ENCODE data around the gene PRKAB1.
"Not testable (repeated sequence)": the region's sequence is repeated elsewhere in the genome, so short reads cannot be mapped to it uniquely, and the experiment has no call there.

Gene PRKAB1

GRCh38 chr12:119686355-119686754, 18.4 kb downstream of the PRKAB1 start:
- no peak for DNase-seq

DNA sequence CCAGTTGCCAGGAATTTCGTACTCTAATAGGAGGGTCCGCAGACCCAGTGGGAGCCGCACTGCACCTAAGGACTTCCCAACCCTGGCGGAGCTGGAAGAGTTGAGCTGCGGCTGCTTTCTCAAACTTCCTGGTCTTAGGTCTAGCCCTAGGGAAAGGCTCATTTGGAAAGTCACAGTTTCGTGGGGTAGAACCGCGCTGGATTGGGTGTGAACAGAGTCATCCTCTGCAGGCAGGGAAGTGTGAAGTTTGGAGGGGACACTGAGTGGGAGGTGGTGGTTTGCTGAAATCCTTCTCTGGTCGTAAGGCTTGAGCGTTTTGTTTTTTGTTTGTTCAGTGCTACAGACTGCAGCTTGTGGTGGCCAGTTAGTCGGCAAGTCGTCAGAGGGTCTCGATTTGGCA, 18.8 kb downstream of the PRKAB1 start:
- DNase-seq: no peak

DNA sequence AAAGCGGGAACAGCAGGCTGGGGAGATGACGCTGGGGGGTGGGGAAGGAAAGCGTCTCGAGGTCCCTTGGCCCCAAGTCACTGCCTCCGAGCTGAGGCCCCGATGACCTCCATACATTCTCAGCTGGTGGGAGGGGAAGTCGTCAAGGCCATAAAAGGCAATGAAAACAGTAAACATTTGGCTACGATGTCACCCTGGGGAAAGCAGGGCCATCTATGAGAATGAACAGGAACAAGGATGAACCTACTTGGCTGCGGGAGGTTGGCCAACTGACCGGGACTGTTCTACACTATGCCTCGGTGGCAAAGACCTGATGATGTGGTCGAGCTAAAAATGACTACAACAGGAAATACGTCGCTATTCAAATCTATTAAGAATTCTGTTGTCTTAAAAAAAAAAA, 19.5 kb downstream of the PRKAB1 start:
- DNase-seq: no peak

- no peak for DNase-seq
These were observed 19.9 kb downstream of the PRKAB1 start for GRCh38 chr12:119687879-119688278.

DNA sequence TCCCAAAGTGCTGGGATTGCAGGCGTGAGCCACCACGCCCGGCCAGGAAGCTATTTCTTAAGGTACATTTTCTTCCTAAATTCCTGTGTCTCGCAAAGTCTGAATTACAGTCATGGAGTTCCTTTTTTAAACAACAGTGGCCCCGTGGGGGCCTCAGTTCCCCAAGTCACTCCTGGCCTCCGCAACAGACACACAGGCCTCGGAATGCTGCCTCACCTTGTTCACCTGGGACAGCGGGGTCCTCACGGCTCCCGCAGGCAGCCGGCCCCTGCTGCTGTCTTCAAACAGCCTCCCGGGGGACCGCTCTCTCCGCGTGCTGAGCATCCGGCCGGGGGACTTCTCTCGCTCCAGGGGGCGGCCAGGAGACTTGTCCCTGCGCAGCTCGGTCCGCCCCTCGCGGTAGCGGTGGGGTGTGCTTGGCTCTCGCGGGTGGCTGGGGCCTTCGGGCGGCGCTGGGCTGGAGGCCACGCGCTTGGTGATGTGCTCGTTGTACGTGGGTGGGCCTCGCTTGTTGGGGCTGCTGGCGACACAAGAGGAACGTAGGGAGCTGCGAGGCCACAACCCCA, 22.1 kb downstream of the PRKAB1 start:
- no peak for DNase-seq

DNA sequence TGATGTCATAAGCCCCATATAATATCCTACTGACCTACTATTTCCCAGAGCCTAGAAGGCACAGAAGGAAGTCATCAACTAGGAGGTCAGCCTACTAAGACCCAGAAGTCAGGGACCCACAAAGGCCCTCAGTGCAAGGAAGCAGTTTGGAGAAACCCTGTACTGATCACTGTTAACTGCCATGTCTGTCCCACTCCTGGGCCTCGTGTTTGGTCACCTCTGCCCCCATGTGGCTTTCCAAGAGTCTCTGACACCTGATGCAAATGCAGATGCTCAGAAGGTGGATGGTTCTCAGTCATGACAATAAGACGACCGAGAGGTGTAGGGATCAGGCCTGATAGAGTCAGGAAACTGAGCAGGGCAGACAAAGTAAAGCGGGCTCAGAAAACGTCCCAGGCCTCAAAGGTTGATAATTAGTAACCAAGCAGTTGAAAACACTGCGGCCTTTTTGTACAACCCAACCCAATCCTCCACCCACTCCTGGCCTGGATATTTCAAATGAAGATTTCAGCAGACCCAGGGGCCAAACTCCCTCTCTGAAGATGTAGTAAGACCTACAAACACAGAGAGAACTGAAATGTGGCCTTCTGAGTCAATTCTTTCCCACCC, 23.4 kb downstream of the PRKAB1 start:
- DNase-seq: no peak

DNA sequence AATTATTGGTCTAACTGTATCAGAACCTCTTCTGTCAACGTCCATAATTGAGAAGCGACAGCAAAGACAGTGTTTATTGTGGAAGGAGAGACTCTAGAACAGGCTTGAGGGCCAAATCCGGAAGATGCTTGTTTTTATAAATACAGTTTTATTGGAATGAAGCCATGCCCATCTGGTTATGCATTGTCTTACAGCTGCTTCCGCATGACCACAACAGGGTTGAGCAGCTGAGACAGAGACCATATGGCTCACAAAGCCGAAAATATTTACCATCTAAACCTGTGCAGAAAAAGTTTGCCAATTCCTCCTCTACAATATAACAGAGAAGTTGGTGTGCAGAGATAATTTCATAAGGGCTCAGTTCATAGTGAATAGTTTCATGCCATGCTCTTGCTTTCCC, 24.5 kb downstream of the PRKAB1 start:
- no peak for DNase-seq

DNA sequence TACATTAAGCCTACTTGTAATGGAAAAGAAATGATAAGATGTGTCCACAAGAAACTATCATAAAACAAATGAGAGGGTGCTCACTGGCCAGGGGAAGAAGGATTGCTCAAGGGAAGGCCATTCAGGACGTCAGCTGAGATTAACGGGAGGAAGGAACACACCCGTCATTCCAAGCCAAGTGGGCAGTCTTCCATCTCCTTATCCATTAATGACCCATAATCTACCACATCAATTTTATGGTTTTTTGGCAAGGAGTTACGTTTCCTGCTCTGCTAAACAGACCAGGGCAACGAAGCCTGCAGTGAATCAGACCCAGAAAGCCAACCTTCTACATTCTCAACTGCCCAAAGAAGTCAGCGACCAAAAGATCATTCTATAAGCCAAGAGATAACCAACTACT, 25.1 kb downstream of the PRKAB1 start:
- no peak for DNase-seq

GRCh38 chr12:119693511-119693910, 25.6 kb downstream of the PRKAB1 start:
- DNase-seq: no peak

- no peak for DNase-seq
These were observed 26.2 kb downstream of the PRKAB1 start for GRCh38 chr12:119694111-119694510.

DNA sequence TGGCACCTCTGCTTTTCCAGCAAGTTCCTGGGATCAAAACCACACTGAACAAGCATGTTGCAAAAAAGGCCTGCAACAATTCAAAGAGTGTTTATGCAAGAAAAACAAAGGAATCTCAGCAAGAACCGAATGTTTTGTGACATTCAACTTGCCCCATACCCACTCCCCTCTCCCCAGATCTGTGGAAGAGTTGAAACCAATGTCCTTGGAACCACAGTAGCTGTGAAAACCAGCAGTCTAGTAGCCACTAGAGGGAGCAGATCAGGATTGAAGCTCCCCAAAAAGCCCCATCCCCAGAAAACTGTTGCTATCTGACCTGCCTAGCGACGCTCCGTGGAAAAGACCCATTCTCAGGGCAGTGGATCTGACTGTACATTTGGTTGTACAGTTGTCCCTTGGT, 27.1 kb downstream of the PRKAB1 start:
- DNase-seq: no peak

GRCh38 chr12:119696943-119697342, 29.0 kb downstream of the PRKAB1 start:
- DNase-seq: no peak

DNA sequence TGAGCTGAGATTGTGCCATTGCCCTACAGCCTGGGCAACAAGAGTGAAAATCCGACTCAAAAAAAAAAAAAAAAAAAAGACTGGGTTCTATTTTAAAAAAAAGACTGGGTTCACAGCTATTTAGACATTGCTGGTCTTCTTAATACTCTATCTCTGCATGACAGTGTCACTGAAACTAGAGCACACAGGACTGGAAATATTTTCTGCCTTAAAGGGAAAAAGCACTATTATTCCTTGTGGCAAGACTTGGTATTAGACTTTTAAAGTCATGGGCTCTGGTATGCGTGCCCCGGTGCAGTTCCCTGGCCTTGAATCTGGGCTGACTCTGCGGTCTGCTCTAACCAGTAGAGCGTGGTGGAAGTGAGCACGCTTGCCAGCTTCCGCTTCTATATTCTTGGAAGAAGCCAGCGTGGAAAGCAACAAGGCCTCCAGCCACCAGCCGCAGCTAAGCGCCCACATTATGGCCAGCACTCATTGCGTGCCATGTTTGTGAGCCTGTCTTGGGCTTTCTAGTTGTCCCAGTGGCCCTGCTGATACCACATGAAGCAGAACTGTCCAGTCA, 31.3 kb downstream of the PRKAB1 start:
- DNase-seq: no peak

DNA sequence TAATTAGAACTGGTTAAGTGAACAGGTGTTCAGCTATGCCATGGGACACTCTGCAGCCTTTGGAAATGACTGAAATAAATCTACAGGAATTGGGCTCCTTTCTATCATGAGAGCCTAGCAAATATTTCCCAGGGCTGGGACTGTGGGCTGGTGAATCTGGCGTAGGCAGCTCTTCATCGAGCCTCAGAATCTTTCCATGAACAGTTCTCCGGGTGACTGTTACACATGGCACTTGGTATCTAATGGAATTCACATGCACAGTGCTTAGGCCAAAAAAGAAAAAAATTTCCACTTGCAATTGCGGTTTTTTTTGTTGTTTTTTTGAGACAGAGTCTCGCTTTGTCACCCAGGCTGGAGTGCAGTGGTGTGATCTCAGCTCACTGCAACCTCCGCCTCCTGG, 32.1 kb downstream of the PRKAB1 start:
- no peak for DNase-seq

DNA sequence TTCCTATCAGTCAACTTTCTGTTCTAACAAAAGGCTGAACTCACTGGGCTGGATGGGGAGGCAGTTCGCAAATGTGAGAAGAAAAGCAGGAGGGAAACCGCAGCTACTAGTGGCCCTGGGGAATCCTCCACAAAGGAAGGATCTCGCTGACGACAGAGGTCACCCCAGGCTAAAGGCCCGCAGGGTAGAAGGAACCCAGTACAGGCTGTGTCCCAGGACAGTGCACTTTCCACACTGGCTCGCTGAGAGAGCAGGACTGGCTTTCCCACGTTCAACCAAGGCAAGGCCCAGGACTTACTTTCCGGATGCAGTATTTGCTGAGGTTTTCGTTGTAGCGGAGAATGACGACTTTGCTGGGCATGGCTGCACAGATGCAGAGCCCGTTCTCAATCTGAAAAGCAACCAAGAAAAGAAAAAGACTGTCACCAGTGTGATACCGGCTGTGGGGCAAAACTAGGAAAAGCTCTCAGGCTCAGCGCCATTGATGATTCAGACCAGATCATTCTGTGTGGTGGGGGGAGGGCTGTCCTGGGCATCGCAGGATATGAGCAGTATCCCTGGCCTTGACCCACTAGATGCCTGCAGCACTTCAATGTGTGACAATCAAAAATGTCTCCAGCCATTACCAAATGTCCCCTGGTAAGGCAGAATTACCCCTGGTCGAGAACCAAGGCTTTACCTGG, 36.3 kb downstream of the PRKAB1 start:
- no peak for DNase-seq

DNA sequence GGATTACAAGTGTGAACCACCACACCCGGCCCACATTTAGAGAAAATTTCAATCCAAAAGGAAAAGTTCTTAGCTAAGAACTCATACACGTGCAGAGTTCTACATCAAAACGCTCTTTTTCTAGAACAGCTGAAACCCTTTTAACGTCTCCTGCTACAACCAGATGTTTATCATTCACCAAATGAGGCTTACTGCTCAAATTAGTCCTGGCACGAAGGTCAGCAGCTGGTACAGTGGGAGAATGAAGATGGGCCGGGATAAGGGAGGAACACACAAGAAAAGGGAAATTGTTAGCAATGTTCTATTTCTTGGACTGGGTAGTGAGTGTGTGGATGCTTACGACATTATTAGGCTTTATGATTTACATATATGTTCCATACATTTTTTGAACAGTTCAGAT, 37.2 kb downstream of the PRKAB1 start:
- no peak for DNase-seq

- DNase-seq: not testable (repeated sequence)
These were observed 38.5 kb downstream of the PRKAB1 start for GRCh38 chr12:119706427-119706826.

- no peak for DNase-seq
These were observed 42.5 kb downstream of the PRKAB1 start for GRCh38 chr12:119710374-119710964.

GRCh38 chr12:119710965-119711551, 43.1 kb downstream of the PRKAB1 start:
- no peak for DNase-seq

DNA sequence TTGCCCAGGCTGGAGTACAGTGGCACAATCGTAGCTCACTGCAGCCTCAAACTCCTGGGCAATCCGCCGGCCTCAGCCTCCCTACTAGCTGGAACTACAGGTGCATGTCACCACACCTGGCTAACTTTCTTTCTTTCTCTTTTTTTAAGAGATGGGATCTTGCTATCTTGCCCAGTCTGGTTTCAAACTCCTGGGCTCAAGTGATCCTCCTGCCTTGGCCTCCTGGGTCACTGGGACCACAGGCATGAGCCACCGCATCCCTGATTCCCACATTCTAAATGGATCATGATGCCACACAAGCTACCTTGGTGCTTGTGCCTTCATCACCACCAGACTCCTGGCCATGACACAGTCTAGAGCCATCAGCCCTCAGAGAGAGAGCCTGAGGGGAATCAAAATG, 43.8 kb downstream of the PRKAB1 start:
- no peak for DNase-seq

GRCh38 chr12:119712721-119713120, 44.8 kb downstream of the PRKAB1 start:
- no peak for DNase-seq

DNA sequence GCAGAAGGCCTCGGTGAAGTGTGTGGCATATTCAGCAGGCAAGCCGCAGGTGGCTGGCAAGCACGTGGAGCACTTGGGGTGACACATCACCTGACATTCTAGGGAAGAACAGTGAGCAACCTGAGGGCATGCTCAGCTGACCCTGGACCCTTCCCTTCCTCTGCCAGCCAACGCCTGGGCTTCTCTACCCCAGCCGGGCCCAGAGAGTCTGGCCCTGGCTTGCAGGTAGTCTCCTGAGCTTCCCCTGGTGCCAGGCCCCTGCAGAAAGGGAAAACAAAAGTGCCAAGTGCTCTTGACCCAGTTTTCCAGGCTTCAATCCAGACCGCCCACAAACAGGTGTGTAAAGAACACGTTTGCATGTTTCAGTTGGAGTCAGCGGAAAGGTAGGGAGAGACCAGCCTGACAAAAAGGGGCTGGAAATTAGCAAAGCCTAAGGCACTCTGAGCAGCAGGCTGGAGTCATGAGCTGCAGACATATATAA, 45.7 kb downstream of the PRKAB1 start:
- no peak for DNase-seq

DNA sequence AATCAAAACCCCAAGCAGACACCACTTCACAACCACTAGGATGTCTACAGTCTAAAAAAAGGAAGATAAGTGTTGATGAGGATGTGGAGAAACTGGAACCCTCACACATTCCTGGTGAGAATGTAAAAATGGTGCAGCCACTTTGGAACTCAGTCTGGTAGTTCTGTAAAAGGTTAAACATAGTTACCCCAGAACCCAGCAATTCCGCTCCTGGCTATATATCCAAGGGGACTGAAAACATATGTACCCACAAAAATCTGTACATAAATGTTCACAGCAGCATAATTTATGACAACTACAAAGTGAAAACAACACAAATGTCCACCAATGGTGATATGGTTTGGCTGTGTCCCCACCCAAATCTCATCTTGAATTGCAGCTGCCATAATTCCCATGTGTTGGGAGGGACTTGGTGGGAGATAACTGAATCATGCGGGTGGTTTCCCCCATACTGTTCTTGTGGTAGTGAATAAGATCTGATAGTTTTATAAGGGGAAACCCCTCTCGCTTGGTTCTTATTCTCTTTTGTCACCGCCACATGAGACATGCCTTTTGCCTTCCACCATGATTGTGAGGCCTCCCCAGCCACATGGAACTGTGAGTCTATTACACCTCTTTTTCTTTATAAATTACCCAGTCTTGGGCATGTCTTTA, 46.8 kb downstream of the PRKAB1 start:
- DNase-seq: no peak

All from activated CD4-positive, CD25-positive, alpha-beta regulatory T cell treated with anti-CD3 and anti-CD28 coated beads, Interleukin-2, amount 50 U/mL, for 72 hours (primary cell).